Mucosa of descending colon (tissue), 3 donors: ENCODE measurements around the gene SPDYE1. TPM values are rescaled to one million over a fixed set of nuclear protein-coding genes. Genes with fewer than 3 reads are reported as not detected.
"Not testable (repeated sequence)": the region's sequence is repeated elsewhere in the genome, so short reads cannot be mapped to it uniquely, and the experiment has no call there.

ENCODE experiments used
- ATAC-seq: fragments of 200-7000 bp; cut with Tn5 transposase; one replicate; pipeline ENCODE4 v1.9.1; 2020; ENCODE audit warnings: mild to moderate bottlenecking, moderate library complexity
- DNase-seq, 3 donors: peaks; one replicate each; pipeline ENCODE4 v3.0.0-alpha.2; 2020
- H3K36me3 ChIP-seq: fragments of 200-600 bp; one replicate; pipeline ENCODE4 v1.8.0; 2021; ENCODE audit warnings: low read depth, mild to moderate bottlenecking
- H3K4me1 ChIP-seq: fragments of 200-600 bp; one replicate; pipeline ENCODE4 v1.8.0; 2021; ENCODE audit warnings: low read depth, mild to moderate bottlenecking
- H3K4me3 ChIP-seq: fragments of 200-600 bp; one replicate; pipeline ENCODE4 v1.8.0; 2021; ENCODE audit warnings: mild to moderate bottlenecking
- H3K9me3 ChIP-seq: fragments of 200-600 bp; one replicate; pipeline ENCODE4 v1.8.0; 2021; ENCODE audit warnings: mild to moderate bottlenecking
- CTCF ChIP-seq: fragments of 200-600 bp; IDR thresholded peaks from one replicate; pipeline ENCODE4 v1.8.0; 2022; ENCODE audit warnings: antibody characterized with exemption, mild to moderate bottlenecking
- intact Hi-C, 2 donors: fragments of 100-400 bp; cut with DNase I in 1 of 2; cut with micrococcal nuclease in 1 of 2; formaldehyde crosslinking; loops; one replicate each; pipeline versions ENCODE4 v1.11.0 to v1.11.1; 2022; cut with DNase I, micrococcal nuclease
- total RNA-seq, 3 donors: library from RNA; stranded (reverse); fragmentation: NEBNext Ultra II Directional in 2 of 3; extraction: Animal tissue kit (Norgen Biotek cat#: 25700) in 2 of 3; gene quantifications; one replicate each; pipeline versions ENCODE4 v1.2.1 to v1.2.4, GENCODE V29; 2021 to 2023
- donor health status: DM: no; HTN: no; CAD: no; lungs with moderate emphysema.
- donor health status: DM: no; HTN: no; CAD: no.
- donor health status: DM: no; HTN: yes; CAD: no.

The SPDYE1 gene
- total RNA-seq, 3 donors from 2014 or later: not detected

GRCh38 chr7:44033971-44034844 lies 36.5 kb downstream of the SPDYE1 start:
- ATAC-seq, DNase-seq, H3K4me3 ChIP-seq, H3K4me1 ChIP-seq, intact Hi-C loops, H3K36me3 ChIP-seq, H3K9me3 ChIP-seq: not testable (repeated sequence)

- peak in 2 of 3 donors; percentile 64 to 83 for DNase-seq
- intact Hi-C loops, H3K4me1 ChIP-seq, H3K4me3 ChIP-seq, H3K36me3 ChIP-seq, H3K9me3 ChIP-seq: not testable (repeated sequence)
- peak; percentile 56 for ATAC-seq
Observed at GRCh38 chr7:44036364-44036763, 38.7 kb downstream of the SPDYE1 start.

GRCh38 chr7:44037951-44038350 lies 40.3 kb downstream of the SPDYE1 start:
- DNase-seq, H3K9me3 ChIP-seq, H3K36me3 ChIP-seq, intact Hi-C loops, H3K4me3 ChIP-seq, H3K4me1 ChIP-seq: not testable (repeated sequence)
- ATAC-seq: peak; percentile 14

GRCh38 chr7:44038553-44038952 lies 40.9 kb downstream of the SPDYE1 start:
- ATAC-seq, H3K4me1 ChIP-seq, DNase-seq, H3K4me3 ChIP-seq, intact Hi-C loops, H3K36me3 ChIP-seq, H3K9me3 ChIP-seq: not testable (repeated sequence)

GRCh38 chr7:44038961-44039558 lies 41.4 kb downstream of the SPDYE1 start:
- DNase-seq: peak; percentile 97 to 99 (median 97)
- H3K4me3 ChIP-seq, H3K9me3 ChIP-seq, H3K36me3 ChIP-seq, intact Hi-C loops, H3K4me1 ChIP-seq: not testable (repeated sequence)
- ATAC-seq: peak; percentile 83

GRCh38 chr7:44039800-44040492 lies 42.2 kb downstream of the SPDYE1 start:
- H3K4me3 ChIP-seq, H3K36me3 ChIP-seq, H3K9me3 ChIP-seq, intact Hi-C loops, H3K4me1 ChIP-seq, DNase-seq: not testable (repeated sequence)
- peak; percentile 0 for ATAC-seq

- H3K9me3 ChIP-seq, H3K36me3 ChIP-seq, H3K4me3 ChIP-seq, intact Hi-C loops: not testable (repeated sequence)
- H3K4me1 ChIP-seq: peaks cover 12% of the 10 kb centered on the region
- peak; percentile 49 for ATAC-seq
- DNase-seq: peak in 2 of 3 donors; percentile 76 to 81
Observed at GRCh38 chr7:44040493-44040891, 42.8 kb downstream of the SPDYE1 start.

GRCh38 chr7:44042221-44042620 lies 44.5 kb downstream of the SPDYE1 start:
- peaks cover 26% of the 10 kb centered on the region for H3K4me1 ChIP-seq
- H3K9me3 ChIP-seq: no peaks in the 10 kb centered on the region
- no peak for TF ChIP-seq CTCF
- no peaks in the 10 kb centered on the region for H3K36me3 ChIP-seq
- H3K4me3 ChIP-seq: no peak overlapping the region
- intact Hi-C loops: no loop called here
- DNase-seq (no peak), ATAC-seq (no peak)

GRCh38 chr7:44043902-44044301 lies 46.2 kb downstream of the SPDYE1 start:
- ATAC-seq (no peak), DNase-seq (no peak)
- intact Hi-C loops: no loop called here
- Histone ChIP-seq H3K4me1 (peaks cover 26% of the 10 kb centered on the region), H3K4me3 (peak overlapping the region; percentile 1), H3K9me3 (no peaks in the 10 kb centered on the region), H3K36me3 (no peaks in the 10 kb centered on the region)
- TF ChIP-seq CTCF: no peak
